KG1 (cell line): ENCODE data around the gene LGALS1.

ENCODE experiments used
- DNase-seq: peaks from one replicate; lab custom pipeline; 2025; lab: John Stamatoyannopoulos, UW

Gene LGALS1

GRCh38 chr22:37725551-37726240, 50.3 kb downstream of the LGALS1 start:
- DNase-seq: no peak

- no peak for DNase-seq
These were observed 50.9 kb downstream of the LGALS1 start for GRCh38 chr22:37726241-37726887.

GRCh38 chr22:37728620-37729019, 53.2 kb downstream of the LGALS1 start:
- DNase-seq: no peak
